ENCODE data around the gene RNASE1. TPM values are rescaled to one million over a fixed set of nuclear protein-coding genes. Genes with fewer than 3 reads are reported as not detected.

RNASE1 gene
- total RNA-seq, 1 donor from 2014 or later: not detected

DNA sequence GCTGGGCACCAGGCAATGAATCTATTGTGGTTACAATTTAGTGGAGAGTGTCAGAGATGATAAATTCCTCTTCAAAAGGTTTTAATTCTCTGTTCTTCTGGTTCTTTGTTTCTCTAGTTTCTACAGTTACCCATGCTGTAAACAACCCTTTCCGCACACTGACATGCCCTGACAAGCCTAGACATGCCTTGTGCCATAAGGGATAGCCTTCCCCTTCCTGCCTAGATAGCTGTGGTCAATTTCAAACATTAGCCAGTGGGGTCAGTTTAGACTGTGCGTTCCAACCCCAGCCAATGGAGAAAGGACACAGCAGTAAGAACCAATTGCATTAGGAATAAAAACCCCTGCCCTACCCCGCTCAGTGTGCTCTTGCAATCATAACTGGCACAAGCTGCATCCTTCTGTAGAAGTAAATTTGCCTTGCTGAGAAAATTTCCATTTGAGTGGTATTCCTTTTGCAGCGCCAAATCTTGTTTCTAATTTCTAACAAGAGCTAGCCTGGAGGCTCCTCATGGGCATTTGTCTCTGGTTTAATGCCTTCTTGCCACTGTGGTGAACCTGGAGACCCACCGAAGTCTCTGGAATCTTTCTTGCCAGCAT is 50.6 kb downstream of the RNASE1 start:
- Mint-ChIP-seq H3K27ac (no peak overlapping the region), H3K4me1 (ENCODE audit: low read depth) (no peaks in the 10 kb centered on the region), H3K36me3 (ENCODE audit: low read depth) (no peaks in the 10 kb centered on the region), H3K4me3 (no peak overlapping the region), H3K27me3 (ENCODE audit: insufficient read depth) (no peaks in the 10 kb centered on the region), H3K9me3 (peaks cover 15% of the 10 kb centered on the region)
- intact Hi-C loops (cut with micrococcal nuclease): no loop called here
- no peak for DNase-seq (ENCODE audit: low spot score)

Other genes with a start within 250 kb of the RNASE1 start
- gene RNASE9, start 241.8 kb downstream of the RNASE1 start, total RNA-seq: not detected in 2 replicates
- gene RNASE11, start 214.8 kb downstream of the RNASE1 start, total RNA-seq: not detected in 2 replicates
- gene RNASE12, start 211.5 kb downstream of the RNASE1 start, total RNA-seq: not detected in 2 replicates
- not detected in 2 replicates for gene OR6S1, start 161.2 kb downstream of the RNASE1 start, total RNA-seq
- gene RNASE4, start 118.3 kb downstream of the RNASE1 start, total RNA-seq: 0.34 and 0.39 TPM in 2 replicates
- gene ANG, start 114.1 kb downstream of the RNASE1 start, total RNA-seq: 0.57 and 0.59 TPM in 2 replicates
- gene EDDM3A, start 57.0 kb downstream of the RNASE1 start, total RNA-seq: not detected in 2 replicates
- gene EDDM3B, start 34.4 kb downstream of the RNASE1 start, total RNA-seq: not detected in 2 replicates
- 0.54 and 0.78 TPM in 2 replicates for gene RNASE6, start 21.6 kb downstream of the RNASE1 start, total RNA-seq
- gene RNASE3, start 88.5 kb upstream of the RNASE1 start, total RNA-seq: not detected in 2 replicates
- gene RNASE2, start 152.6 kb upstream of the RNASE1 start, total RNA-seq: not detected in 2 replicates
- gene METTL17, start 187.1 kb upstream of the RNASE1 start, total RNA-seq: 96.1 and 100 TPM in 2 replicates
- gene SLC39A2, start 196.4 kb upstream of the RNASE1 start, total RNA-seq: 0.24 and 0.36 TPM in 2 replicates
- gene NDRG2, start 222.2 kb upstream of the RNASE1 start, total RNA-seq: 1.5 and 1.6 TPM in 2 replicates
- gene TPPP2, start 227.4 kb upstream of the RNASE1 start, total RNA-seq: not detected in 2 replicates
- gene RNASE13, start 232.0 kb upstream of the RNASE1 start, total RNA-seq: not detected in 2 replicates
- not detected in 2 replicates for gene RNASE7, start 239.5 kb upstream of the RNASE1 start, total RNA-seq